ENCODE results near the gene QPRT. TPM values are rescaled to one million over a fixed set of nuclear protein-coding genes. Genes with fewer than 3 reads are reported as not detected.
"Not testable (repeated sequence)": the region's sequence is repeated elsewhere in the genome, so short reads cannot be mapped to it uniquely, and the experiment has no call there.

Gene QPRT
- total RNA-seq, 3 donors from 2014 or later (not counting 1 experiment from before 2014, with no cell fraction given), result 2.5 to 6.3 (median 4.7) TPM

- Mint-ChIP-seq H3K4me1 (peaks cover 26 to 35% of the 10 kb centered on the region in 2 donors), H3K27me3 (ENCODE audit: low read depth in 2 of 2) (peaks cover 0 to 3% of the 10 kb centered on the region in 2 donors), H3K36me3 (no peaks in the 10 kb centered on the region), H3K4me3 (peak overlapping the region; percentile 92), H3K9me3 (no peaks in the 10 kb centered on the region), H3K27ac (peak overlapping the region; percentile 94 to 99)
- Histone ChIP-seq H3K4me3 (ENCODE audit: low read length) (no peak overlapping the region), H3K4me1 (ENCODE audit: control insufficient read depth, insufficient read depth, low read length) (peaks cover 32% of the 10 kb centered on the region), H3K27ac (ENCODE audit: low read length) (peak overlapping the region; percentile 79), H3K9me3 (ENCODE audit: control insufficient read depth, insufficient read depth, low read length) (no peaks in the 10 kb centered on the region), H3K27me3 (ENCODE audit: control insufficient read depth, insufficient read depth, low read length) (no peaks in the 10 kb centered on the region), H3K36me3 (ENCODE audit: control insufficient read depth, insufficient read depth, low read length) (no peaks in the 10 kb centered on the region)
- WGBS (ENCODE audit: insufficient coverage), result 84% methylated on average over 4 of the region's 5 CpGs
- TF ChIP-seq CTCF (IDR thresholded peaks at IDR 0.05), result no peak
- ATAC-seq (no peak), DNase-seq (no peak)
- intact Hi-C loops (cut with micrococcal nuclease), result loop anchor here (1.0 to 10.0 kb wide), 5 partner anchors 56 to 306 kb away; partner anchors contain the start of genes CDIPT and KIF22
Measured at GRCh38 chr16:29701214-29701555, 22.2 kb downstream of the QPRT start.

- intact Hi-C loops (cut with micrococcal nuclease), result loop anchor here (2.0 to 10.0 kb wide), 4 partner anchors 37 to 305 kb away; partner anchors contain the start of gene CDIPT
Measured at GRCh38 chr16:29702269-29702668, 23.3 kb downstream of the QPRT start.

GRCh38 chr16:29705030-29705429 is 26.1 kb downstream of the QPRT start:
- ATAC-seq, result no peak
- Mint-ChIP-seq H3K36me3 (no peaks in the 10 kb centered on the region), H3K4me1 (peaks cover 28 to 34% of the 10 kb centered on the region in 2 donors), H3K27me3 (ENCODE audit: low read depth in 2 of 2) (no peaks in the 10 kb centered on the region), H3K9me3 (no peaks in the 10 kb centered on the region), H3K27ac (no peak overlapping the region), H3K4me3 (peak overlapping the region; percentile 35)
- no CpG with 5 or more reads among the region's 2 CpGs for WGBS (ENCODE audit: insufficient coverage)
- peaks cover 33% of the 10 kb centered on the region for H3K4me1 ChIP-seq (ENCODE audit: control insufficient read depth, insufficient read depth, low read length)
- DNase-seq, result no peak
- H3K36me3 ChIP-seq (ENCODE audit: control insufficient read depth, insufficient read depth, low read length), result no peaks in the 10 kb centered on the region
- H3K9me3 ChIP-seq (ENCODE audit: control insufficient read depth, insufficient read depth, low read length), result no peaks in the 10 kb centered on the region
- H3K4me3 ChIP-seq (ENCODE audit: low read length), result no peak overlapping the region
- no peak for TF ChIP-seq CTCF (IDR thresholded peaks at IDR 0.05)
- H3K27me3 ChIP-seq (ENCODE audit: control insufficient read depth, insufficient read depth, low read length), result no peaks in the 10 kb centered on the region
- H3K27ac ChIP-seq (ENCODE audit: low read length), result no peak overlapping the region
- intact Hi-C loops (cut with micrococcal nuclease), result loop anchor here (10.0 kb wide), 1 partner anchor 60 kb away; no protein-coding TSS in a partner anchor

More at GRCh38 chr16:29702269-29702668, 23.3 kb downstream of the QPRT start:
- no peaks in the 10 kb centered on the region for H3K9me3 Mint-ChIP-seq
- DNase-seq (peak in 1 of 2 donors; percentile 84), ATAC-seq (peak; percentile 72 to 83 (median 73))
- Histone ChIP-seq H3K27ac (ENCODE audit: low read length) (peak overlapping the region; percentile 79), H3K4me3 (ENCODE audit: low read length) (no peak overlapping the region), H3K9me3 (ENCODE audit: control insufficient read depth, insufficient read depth, low read length) (no peaks in the 10 kb centered on the region), H3K27me3 (ENCODE audit: control insufficient read depth, insufficient read depth, low read length) (no peaks in the 10 kb centered on the region), H3K36me3 (ENCODE audit: control insufficient read depth, insufficient read depth, low read length) (no peaks in the 10 kb centered on the region), H3K4me1 (ENCODE audit: control insufficient read depth, insufficient read depth, low read length) (peaks cover 32% of the 10 kb centered on the region)
- H3K36me3 Mint-ChIP-seq, result no peaks in the 10 kb centered on the region
- peak overlapping the region; percentile 94 to 99 for H3K27ac Mint-ChIP-seq
- no peak for TF ChIP-seq CTCF (IDR thresholded peaks at IDR 0.05)
- peak overlapping the region; percentile 84 for H3K4me3 Mint-ChIP-seq
- H3K27me3 Mint-ChIP-seq (ENCODE audit: low read depth in 2 of 2), result peaks cover 0 to 3% of the 10 kb centered on the region in 2 donors
- WGBS (ENCODE audit: insufficient coverage), result 5% methylated on average over 13 of the region's 13 CpGs
- H3K4me1 Mint-ChIP-seq, result peaks cover 26 to 35% of the 10 kb centered on the region in 2 donors

GRCh38 chr16:29707160-29707559 is 28.2 kb downstream of the QPRT start:
- WGBS (ENCODE audit: insufficient coverage), result 100% methylated on average over 1 of the region's 1 CpG
- H3K4me3 ChIP-seq (ENCODE audit: low read length); ATAC-seq: not testable (repeated sequence)

More at GRCh38 chr16:29707160-29707559, 28.2 kb downstream of the QPRT start:
- intact Hi-C loops (cut with micrococcal nuclease), result loop anchor here (10.0 kb wide), 1 partner anchor 62 kb away; no protein-coding TSS in a partner anchor
- not testable (repeated sequence) for H3K4me3 Mint-ChIP-seq; H3K9me3 ChIP-seq (ENCODE audit: control insufficient read depth, insufficient read depth, low read length); H3K9me3 Mint-ChIP-seq; H3K36me3 ChIP-seq (ENCODE audit: control insufficient read depth, insufficient read depth, low read length); DNase-seq; H3K27me3 Mint-ChIP-seq (ENCODE audit: low read depth in 2 of 2); H3K36me3 Mint-ChIP-seq; H3K27me3 ChIP-seq (ENCODE audit: control insufficient read depth, insufficient read depth, low read length); H3K27ac ChIP-seq (ENCODE audit: low read length); H3K27ac Mint-ChIP-seq
- H3K4me1 ChIP-seq (ENCODE audit: control insufficient read depth, insufficient read depth, low read length), result peaks cover 17% of the 10 kb centered on the region
- peaks cover 19 to 23% of the 10 kb centered on the region in 2 donors for H3K4me1 Mint-ChIP-seq
